Body of pancreas (tissue), 4 donors: ENCODE measurements around the gene MAML2. TPM values are rescaled to one million over a fixed set of nuclear protein-coding genes. Genes with fewer than 3 reads are reported as not detected.

Experiments
- ATAC-seq: fragments of 150-250 bp; one replicate; pipeline ENCODE4 v1.9.1; 2016
- DNase-seq, 4 donors: peaks; one replicate each; pipeline ENCODE4 v3.0.0-alpha.2; 2019
- H3K27ac ChIP-seq, 4 donors: fragments of 200-600 bp; sonication (generic); 1 replicate in 3 of 4; 2 replicates in 1 of 4; pipeline versions ENCODE4 v1.5.1 to v1.6.1; 2016 to 2019; ENCODE audit warnings: mild to moderate bottlenecking in 1 of 4, mixed read lengths in 1 of 4, moderate library complexity in 1 of 4
- H3K27me3 ChIP-seq, 2 donors: fragments of 200-600 bp; sonication (generic); one replicate each; pipeline ENCODE4 v1.6.0; 2016; ENCODE audit warnings: mild to moderate bottlenecking in 1 of 2
- H3K36me3 ChIP-seq, 2 donors: fragments of 200-600 bp; sonication (generic); replicated peaks in 1 of 2; 2 replicates each; pipeline ENCODE4 v1.5.1; 2016; ENCODE audit warnings: low read depth in 2 of 2; ENCODE audit not compliant: insufficient read depth in 1 of 2
- H3K4me1 ChIP-seq: fragments of 200-600 bp; sonication (generic); one replicate; pipeline ENCODE4 v1.6.0; 2016
- H3K4me3 ChIP-seq, 2 donors: fragments of 200-600 bp; sonication (generic); 1 replicate in 1 of 2; 2 replicates in 1 of 2; pipeline ENCODE4 v1.5.1; 2016 to 2019
- H3K9me3 ChIP-seq, 3 donors: fragments of 200-600 bp; sonication (generic); 1 replicate in 2 of 3; 2 replicates in 1 of 3; pipeline ENCODE4 v1.5.1; 2016
- POLR2A ChIP-seq, 3 donors: fragments of 450-650 bp; IDR thresholded peaks; one replicate each; pipeline ENCODE4 v1.6.1; 2016; ENCODE audit warnings: antibody characterized with exemption in 3 of 3, mild to moderate bottlenecking in 2 of 3
- WGBS, 2 donors: methylation state at CpG; one replicate each; pipeline ENCODE4 v1.1.5; 2017; 5-methylcytosine and 5-hydroxymethylcytosine counted together
- intact Hi-C: fragments of 100-400 bp; cut with DNase I; formaldehyde crosslinking; loops from one replicate; pipeline ENCODE4 v1.15.1; 2023
- total RNA-seq, 2 donors: library from RNA; depleted of rRNA; stranded (reverse); fragments of >200 nt; gene quantifications; one replicate each; pipeline ENCODE4 v1.1.0, GENCODE V29; 2016
- TF ChIP-seq, protein P1 (sequence below), 7 experiments: fragments of 450-650 bp in 4 of 7; fragments of 200-600 bp in 3 of 7; sonication (generic) in 3 of 7; IDR thresholded peaks; one replicate each; pipeline ENCODE4 v1.5.1; 2016 to 2019; ENCODE audit warnings: antibody characterized with exemption in 7 of 7

The MAML2 gene
- total RNA-seq, 2 donors from 2014 or later: 7.9 to 9.9 TPM

DNA sequence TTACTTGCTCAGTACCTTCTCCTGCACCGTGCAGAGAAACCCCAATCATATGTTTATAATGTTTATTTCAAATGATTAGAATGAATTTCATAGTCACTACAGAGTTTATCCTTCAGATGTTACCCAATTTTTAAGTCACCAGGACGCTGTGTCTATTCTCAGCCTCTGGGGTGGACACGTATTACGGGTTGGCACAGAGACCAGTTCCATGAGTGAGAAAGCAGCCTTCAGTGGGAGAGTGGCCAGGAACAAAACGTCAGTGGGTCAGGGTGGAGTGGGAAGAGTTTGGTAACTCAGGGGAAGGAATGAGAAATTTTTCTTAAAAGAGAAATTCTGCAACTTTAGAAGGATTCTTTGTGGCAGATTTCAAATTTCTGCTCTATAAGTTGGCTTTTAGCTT, 342.0 kb downstream of the MAML2 start:
- DNase-seq (peak; percentile 22 to 60 (median 52)), ATAC-seq (peak; percentile 50)
- Histone ChIP-seq H3K4me3 (no peak overlapping the region), H3K27ac (peak overlapping the region in 1 of 4 donors; percentile 5), H3K36me3 (no peaks in the 10 kb centered on the region), H3K27me3 (no peaks in the 10 kb centered on the region), H3K4me1 (peaks cover 9% of the 10 kb centered on the region), H3K9me3 (no peaks in the 10 kb centered on the region)
- WGBS, 2 donors: 56 to 66% methylated on average over 5 of the region's 5 CpGs
- TF ChIP-seq, protein P1, sequence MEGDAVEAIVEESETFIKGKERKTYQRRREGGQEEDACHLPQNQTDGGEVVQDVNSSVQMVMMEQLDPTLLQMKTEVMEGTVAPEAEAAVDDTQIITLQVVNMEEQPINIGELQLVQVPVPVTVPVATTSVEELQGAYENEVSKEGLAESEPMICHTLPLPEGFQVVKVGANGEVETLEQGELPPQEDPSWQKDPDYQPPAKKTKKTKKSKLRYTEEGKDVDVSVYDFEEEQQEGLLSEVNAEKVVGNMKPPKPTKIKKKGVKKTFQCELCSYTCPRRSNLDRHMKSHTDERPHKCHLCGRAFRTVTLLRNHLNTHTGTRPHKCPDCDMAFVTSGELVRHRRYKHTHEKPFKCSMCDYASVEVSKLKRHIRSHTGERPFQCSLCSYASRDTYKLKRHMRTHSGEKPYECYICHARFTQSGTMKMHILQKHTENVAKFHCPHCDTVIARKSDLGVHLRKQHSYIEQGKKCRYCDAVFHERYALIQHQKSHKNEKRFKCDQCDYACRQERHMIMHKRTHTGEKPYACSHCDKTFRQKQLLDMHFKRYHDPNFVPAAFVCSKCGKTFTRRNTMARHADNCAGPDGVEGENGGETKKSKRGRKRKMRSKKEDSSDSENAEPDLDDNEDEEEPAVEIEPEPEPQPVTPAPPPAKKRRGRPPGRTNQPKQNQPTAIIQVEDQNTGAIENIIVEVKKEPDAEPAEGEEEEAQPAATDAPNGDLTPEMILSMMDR (IDR thresholded peaks at IDR 0.05): no peak
- no peak for TF ChIP-seq POLR2A (IDR thresholded peaks at IDR 0.05)
- intact Hi-C loops: no loop called here

DNA sequence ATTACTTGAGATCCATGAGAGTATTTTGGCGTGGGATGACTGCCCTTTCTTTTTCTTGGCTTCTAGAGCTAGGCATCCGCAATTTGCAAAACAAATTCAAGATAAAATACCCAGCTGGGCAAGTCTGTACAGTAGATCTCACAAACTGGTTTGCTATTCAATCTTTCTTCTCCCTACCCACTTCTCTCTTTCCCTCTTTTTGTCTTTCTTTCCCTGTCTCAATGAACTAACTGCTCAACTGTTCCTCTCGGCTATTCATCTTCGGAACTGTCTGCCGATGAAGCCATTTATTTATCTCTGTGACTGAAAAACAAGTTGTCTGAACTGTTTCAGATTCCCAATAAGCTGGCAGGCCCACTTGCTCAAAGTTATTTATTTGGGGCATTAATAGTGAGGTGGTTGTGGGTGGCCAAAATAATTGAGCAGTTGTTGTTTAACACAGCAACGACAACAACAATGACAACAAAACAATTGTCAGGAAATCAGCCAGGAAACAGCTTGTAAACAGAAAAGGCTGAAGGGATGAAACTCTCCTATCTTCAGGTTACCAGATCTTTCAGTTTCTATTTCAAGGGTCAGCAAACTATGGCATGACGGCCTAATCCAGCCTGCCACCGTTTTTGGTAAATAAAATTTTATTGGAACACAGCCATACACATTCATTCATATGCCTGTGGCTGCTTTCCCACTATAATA, 343.1 kb downstream of the MAML2 start:
- DNase-seq (no peak), ATAC-seq (no peak)
- Histone ChIP-seq H3K9me3 (no peaks in the 10 kb centered on the region), H3K4me3 (no peak overlapping the region), H3K36me3 (no peaks in the 10 kb centered on the region), H3K27me3 (no peaks in the 10 kb centered on the region), H3K27ac (peak overlapping the region in 2 of 4 donors; percentile 10 to 34), H3K4me1 (peaks cover 9% of the 10 kb centered on the region)
- intact Hi-C loops: no loop called here
- WGBS, 2 donors: 22 to 34% methylated on average over 8 of the region's 8 CpGs
- TF ChIP-seq, protein P1 (IDR thresholded peaks at IDR 0.05): no peak
- no peak for TF ChIP-seq POLR2A (IDR thresholded peaks at IDR 0.05)

DNA sequence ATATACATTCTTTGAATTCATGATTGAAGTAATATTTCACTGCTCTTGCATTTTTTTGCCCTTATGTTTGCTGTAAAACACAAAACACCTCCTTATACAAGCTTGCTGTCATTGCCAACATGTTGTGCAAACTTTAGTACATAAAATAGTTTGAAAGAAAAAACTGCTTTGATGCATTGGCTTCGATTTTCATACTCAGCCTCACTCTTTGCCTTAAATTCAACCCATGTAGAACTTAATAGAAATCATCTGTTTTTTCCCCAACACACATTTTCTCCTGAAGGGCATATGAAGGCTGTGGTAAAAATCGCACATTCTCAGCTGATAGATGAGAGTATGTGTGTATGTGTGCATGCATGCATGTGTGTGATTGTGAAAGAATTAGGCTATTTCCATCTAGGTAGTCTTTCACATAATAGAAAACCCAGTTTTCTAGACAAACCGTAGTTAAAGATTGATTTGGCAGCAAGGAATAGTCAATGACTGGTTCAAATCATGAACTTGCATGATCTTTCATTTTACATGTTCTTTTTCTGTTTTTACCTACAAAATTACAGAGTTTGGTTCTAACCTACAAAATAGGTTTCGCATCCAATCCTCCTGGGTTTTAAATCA, 346.3 kb downstream of the MAML2 start:
- H3K4me1 ChIP-seq: peaks cover 9% of the 10 kb centered on the region

DNA sequence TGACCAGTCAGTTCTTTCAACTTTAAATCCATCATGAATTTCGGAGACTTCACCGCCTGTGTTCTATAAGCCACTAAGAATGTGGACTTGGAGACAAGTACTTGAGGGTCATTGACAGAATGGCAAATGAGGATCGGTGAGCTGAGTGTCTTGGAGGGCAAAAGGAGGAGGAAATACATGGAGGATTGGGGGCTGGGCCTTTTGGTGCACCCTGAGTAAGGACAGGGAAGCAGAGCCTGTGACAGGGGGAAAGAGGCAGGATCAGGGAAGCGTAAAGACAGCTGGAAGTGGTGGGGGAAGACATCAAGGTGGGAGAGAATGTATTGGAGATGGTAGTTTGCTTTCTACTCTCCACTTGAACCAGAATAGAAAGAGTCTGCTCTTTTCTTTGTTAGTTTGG, 348.7 kb downstream of the MAML2 start:
- Histone ChIP-seq H3K9me3 (no peaks in the 10 kb centered on the region), H3K27me3 (no peaks in the 10 kb centered on the region), H3K36me3 (no peaks in the 10 kb centered on the region), H3K4me3 (no peak overlapping the region), H3K27ac (no peak overlapping the region), H3K4me1 (no peaks in the 10 kb centered on the region)
- ATAC-seq (no peak), DNase-seq (no peak)
- intact Hi-C loops: no loop called here
- WGBS, 2 donors: 68 to 74% methylated on average over 4 of the region's 4 CpGs
- TF ChIP-seq, protein P1 (IDR thresholded peaks at IDR 0.05): no peak
- TF ChIP-seq POLR2A (IDR thresholded peaks at IDR 0.05): no peak

More for the DNA sequence above, 346.3 kb downstream of the MAML2 start:
- H3K27ac ChIP-seq: no peak overlapping the region
- WGBS, 2 donors: 51 to 63% methylated on average over 4 of the region's 4 CpGs
- TF ChIP-seq POLR2A (IDR thresholded peaks at IDR 0.05): no peak
- TF ChIP-seq, protein P1 (IDR thresholded peaks at IDR 0.05): no peak
- no peak overlapping the region for H3K4me3 ChIP-seq
- no peaks in the 10 kb centered on the region for H3K27me3 ChIP-seq
- ATAC-seq (no peak), DNase-seq (no peak)
- no peaks in the 10 kb centered on the region for H3K36me3 ChIP-seq
- intact Hi-C loops: no loop called here
- no peaks in the 10 kb centered on the region for H3K9me3 ChIP-seq
